NCI-H2227 (cell line): ENCODE results near the gene LHX1.
A peak's percentile ranks its signal among the peaks of the same experiment; 100 is the strongest.

Source experiments
- DNase-seq: peaks from one replicate; lab custom pipeline; 2025; ENCODE audit not compliant: unreplicated experiment; lab: John Stamatoyannopoulos, UW

Gene LHX1

DNA sequence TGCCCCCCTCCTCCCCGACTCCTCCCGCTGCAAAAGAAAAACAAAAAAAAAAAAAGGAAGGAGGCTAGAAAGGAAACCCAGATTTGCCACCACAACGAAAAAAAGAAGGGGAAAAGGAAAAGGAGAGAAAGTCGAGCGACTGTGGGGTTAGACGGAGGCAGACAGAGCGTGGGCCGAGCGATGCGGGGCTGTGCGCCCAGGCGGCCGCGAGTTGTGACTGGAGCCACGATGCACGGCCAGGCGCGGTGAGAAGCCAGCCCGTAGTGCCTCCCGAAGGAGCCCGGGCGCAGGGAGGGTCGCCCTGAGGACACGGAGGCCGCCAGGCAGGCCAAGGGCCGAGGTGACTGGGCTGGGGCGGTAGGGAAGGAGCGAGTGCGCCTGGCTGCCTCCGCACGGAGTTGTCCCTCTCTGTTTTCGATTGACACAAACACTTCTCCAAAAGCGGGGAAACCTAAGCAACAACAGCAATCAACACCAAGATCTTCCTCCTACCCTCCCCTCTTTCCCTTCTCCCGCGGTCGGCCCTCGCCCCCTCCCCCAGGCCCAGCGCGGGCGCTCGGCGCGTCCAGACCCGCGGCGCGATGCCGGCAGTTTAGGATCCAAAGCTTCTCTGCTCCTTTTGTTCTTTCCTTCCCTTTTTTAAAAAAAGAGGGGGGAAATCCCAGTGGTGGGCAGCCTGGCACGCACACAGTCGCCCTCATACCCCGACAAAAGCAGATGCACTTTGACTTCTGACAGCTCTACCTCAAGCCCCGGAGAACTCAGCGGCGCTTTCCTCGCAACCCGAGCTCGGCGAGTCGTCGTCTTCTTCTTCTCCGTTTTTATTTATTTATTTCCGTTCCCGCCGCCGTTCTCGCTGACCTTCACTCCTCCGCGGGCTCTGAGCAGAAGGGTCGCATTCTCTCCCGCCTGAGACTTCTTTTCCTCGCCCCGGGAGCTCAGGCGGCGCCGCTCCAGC lies at the start of gene LHX1:
Gene LHX1, plus strand, starts transcription at position 475 of the 958 bp plus-strand sequence. CDS start 723 bp downstream, outside the sequence.
- DNase-seq = peak; percentile 44

DNA sequence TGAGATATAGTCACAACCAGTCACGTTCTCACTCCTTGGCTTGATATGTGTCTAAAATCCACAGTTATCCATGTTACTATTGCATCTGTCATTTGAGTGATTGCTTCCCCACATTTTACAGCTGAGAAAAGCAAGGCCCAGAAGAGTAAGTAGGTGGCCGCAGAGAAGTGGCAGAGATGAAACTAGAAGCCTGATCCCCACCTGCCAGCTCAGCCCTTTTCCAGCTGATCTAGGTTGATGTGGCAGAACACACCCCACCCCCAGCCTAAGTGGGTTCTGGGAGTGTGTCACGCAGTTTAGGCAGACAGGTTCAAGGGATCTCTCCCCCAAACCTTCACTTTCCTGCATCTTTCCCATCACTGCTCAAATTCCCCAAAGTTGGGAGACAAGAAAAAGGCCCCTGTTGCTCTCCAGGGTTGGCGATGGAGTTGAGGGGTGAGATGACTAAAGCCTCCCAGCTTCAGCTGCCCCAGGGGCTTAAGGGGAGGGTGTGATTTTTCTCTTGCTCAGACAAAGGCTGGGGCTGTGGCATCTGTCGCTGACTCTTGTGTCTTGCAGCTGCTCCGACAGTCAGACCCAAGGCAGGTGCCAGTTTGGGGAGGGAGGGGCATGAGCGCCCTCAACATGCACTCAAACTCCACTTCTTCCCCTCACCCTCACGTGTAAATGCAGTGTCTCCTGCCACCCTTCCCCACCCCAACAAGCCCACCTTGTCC lies 48.9 kb upstream of the LHX1 start:
- no peak for DNase-seq

DNA sequence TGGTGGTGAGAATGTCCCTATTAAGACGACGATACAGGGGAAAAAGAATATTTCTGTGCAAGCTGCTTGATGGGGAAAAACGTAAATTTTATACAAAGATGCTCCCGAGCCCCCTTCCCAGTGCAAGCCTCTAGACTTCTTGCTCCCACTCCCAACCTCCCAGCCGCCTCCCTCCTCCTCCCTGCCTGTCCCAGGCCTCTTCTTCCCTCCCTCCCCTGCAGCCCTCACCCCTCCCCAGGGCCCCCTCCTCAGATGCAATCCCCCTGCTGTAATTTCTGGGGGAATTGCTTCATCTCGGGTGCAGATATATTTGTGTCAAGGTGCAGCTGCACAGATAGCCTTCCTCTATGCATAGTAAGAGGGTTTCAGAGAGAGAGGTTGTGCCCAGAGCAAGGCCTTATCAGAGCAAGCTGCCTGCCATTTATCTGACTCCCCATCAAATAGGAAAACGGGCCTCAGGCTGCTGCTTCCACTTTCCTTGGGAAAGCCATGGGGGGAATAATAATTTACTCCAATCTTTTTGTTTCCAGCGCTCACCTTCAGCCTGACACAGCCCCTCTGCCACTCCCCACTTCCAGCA lies 47.4 kb upstream of the LHX1 start:
- no peak for DNase-seq

DNA sequence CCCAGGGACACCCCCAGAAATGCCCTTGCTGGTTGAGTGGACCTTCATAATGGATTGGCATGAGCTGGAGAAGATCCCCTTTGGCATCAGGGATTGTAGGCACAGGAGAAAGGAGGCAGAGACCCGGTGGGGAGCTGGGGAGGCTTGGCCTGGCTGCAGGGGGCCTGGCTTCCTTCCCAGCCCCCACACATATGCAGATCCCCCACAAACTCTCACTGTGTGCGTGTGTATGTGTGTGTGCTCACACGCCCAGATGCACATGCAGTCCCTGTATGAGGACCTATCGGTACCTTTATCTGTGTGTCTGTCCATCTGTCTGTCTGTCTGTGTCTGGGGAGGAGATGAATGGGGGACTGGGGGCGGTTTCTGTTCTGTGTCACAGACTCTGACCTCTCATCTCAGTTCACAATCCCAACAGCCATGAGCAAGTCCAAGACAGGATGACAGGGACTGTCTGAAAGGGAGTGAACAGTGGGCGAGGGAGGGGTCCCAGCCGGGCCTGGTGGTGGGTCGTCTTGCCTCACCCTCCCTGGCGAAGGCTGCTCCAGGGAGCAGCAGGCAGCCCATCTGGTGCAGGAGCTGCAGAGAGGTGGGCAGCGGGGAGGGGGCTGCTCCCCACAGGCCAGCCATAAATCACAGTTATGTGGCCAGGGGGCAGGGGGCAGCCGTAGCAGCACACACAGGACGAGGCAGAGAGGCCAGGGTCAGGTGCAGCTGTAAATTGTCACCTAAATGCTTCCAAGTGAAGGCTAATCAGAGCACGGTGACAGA lies 46.7 kb upstream of the LHX1 start:
- DNase-seq = no peak

DNA sequence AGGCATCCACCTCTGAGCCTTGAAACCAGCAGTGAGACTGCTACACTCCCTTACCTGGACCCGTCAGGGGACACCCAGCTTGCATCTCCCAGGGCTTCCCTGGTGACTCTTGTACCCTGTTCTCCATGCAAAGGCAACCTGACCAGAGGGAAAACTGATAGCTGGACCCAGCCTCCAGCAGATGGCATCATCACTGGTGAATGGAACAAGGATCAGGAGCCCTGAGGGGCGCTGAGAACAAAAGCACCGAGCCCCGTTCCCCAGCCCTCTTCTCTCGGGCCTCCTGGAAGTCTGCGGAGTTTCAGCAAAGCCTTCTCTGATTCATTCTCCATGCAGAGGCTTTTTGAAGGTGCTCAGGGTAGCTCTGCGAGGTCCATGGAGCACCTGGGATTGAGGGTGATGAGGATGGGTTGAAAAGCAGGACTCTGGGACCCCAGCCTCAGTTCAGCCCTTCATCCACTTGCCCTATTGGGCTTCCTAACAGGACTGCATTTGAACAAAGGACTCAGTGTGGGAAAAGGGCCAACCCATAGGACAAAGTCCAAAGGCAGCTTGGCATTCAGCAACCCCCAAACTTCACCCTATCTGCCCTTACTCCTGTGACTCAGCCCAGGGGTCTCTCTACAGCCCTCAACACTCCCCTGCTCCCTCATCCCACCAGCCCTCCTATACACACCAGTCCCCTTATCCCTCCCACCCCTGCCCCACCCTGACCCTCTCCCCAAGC lies 45.0 kb upstream of the LHX1 start:
- DNase-seq = no peak

DNA sequence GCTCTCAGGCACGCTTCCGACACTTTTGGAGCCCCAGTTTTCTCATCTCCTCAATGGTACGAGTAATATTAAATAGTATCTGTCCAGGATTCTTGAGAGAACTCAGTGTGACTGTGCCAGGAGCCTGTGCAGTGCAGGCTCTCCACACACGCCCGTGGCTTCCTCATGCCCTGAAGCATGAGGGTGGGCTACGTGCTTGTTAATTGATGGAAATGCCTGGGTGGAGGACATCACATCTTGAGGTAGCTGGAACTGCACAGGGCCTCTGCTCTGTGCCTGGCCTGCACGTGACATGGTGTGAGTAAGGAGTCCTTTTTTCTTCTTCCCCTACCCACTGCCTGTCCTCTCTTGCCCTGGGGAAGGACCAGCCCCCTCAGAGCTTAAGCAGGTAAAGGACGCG lies 43.1 kb upstream of the LHX1 start:
- DNase-seq = no peak

DNA sequence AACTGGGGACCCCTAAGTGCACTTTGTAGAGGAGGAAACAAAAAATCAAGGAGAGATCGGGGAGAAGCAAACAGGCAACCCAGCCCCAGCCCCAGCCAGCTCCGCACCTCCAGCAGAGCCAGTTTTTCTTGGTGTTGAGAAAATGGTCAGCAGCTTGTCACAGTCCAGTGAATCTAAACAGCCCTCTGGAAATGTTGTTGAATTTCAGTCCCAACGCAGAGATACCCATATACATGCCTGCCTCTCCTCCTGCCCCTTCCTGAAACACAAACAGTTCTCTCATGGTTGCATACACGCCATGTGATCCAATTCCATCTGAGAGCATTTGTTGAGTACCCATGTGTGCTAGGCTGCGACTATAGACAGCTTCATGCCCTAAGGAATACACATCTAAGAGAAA lies 42.4 kb upstream of the LHX1 start:
- DNase-seq = no peak

DNA sequence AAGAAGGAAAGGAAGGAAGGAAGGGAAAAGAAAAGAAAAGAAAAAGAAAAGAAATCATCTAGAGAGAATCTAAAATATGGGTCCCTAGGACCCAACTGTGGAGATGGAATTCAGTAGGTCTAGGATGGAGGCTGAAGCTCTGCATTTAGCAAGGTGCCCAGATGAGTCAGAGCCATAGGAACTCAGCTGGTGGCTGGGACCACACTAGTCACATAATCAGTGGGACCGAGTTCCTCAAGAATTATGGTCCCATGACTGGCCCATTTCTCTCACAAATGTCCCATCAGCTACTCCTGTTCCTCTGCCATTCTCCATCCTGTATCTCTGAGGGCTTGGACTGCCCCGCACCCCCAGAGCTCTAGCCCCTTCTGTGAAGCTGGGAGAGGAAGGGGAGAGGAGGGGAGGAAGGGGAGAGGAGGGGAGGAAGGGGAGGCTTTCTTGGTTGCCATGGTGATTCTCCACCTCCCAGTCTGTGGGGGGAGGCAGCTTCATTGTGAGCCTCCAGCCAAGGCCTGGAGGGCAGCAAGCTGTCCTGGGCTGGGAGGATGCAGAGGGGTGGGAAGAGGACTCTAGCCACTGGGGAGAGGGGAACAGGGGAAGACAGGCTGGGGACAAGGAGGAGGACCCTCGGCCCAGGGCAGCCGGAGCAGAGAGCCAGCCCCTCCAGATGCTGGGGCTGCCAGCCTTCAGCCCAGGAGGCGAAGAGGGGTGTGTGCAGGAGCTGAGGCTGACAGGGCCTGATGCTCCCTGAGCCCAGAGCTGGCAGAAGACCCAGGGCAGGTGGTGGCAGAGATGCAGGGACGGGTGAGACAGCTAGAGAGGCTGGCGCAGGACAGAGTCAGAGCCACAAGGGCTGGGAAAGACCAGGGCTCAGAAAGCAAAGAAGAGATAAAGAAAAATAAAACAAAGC lies 37.8 kb upstream of the LHX1 start:
- DNase-seq = peak; percentile 15

DNA sequence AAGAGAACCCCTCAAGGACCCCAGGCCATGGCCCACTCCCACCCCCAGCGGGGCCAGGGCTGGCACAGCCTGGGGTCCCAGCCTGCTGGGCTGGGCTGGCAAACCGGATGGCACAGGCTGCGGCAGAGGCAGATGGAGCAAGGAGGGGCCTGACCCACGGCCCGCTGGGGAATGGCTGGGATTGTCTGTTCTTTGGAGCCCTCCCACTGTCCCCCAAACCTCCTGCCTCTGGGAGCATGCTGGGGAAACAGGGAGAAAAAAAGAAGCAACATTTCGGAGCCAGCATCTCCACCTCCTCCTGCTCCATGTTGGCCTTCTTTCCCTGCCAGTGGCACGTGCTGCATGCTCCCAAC lies 37.1 kb upstream of the LHX1 start:
- no peak for DNase-seq

DNA sequence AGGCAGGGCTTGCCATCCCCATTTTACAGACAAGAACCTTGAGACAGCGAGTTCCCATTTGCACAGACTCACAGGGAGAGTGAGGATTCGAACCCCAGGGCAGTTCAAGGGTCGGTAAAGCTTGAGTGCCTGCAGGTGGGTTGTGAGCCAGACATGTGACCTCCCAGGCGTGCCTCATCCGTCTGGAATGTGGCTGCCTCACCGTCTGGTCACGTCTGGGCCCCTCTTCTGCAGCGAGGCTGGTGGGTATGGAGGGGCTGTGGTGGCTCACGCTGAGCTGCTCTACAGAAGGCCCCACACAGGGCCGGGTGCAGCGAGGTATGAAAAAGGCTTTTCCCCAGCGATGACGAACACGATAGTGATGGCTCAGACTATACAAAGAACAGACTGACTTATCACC lies 35.8 kb upstream of the LHX1 start:
- no peak for DNase-seq

DNA sequence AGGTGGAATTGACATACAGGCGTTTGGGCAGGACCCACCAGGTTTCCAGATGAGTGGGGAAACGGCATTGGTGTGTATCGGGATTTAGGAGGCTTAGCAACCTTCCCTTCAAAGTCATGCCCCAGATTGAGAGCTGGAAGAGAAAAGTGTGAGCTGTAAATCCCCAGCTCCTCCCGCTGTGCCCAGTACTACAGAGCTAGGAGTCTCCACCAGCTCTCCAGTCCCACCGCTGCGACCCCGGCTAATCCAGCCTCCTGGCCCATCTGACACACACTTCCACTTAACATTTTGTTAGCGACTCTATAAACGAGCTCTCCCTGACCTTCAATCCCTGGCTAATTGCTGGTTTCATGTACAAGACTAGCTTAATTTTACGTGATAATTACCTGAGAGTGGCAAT lies 29.9 kb upstream of the LHX1 start:
- no peak for DNase-seq

DNA sequence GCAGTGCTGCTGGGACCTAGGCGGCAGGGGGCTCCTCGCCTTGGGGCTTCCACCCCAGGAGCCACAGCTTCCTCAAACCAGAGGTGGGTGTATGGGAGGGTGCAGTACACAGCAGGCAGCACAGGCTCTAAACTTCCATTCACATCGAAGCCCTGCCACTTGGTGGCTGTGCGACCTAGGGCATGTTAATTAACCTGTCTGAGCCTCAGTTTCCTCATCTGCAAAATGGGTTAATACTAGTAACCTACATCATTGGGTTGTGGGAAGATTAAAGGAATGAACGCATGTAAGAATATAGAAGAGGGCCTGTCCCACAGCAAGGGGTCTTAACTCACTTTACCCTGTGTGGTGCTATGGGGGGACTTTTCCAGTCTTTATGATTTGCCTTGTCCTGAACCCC lies 26.8 kb upstream of the LHX1 start:
- DNase-seq = no peak

DNA sequence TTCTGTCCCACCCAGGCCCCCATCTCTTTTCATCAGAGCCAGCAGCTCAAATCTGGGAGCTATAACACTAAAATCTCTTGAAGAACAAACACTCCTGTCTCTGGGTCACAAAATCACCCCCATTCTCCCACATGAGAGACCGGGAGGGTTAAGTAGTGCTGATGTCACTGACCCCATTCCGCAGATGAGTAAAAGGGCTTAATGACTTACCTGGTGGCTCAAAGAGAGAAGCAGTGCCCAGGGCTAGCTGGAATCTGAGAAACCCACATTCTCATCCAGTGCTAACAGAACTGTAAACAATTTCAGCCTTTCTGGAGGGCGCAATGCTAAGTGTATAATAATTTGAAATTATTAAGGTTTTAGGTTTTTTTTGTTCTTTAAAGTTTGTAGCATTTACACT lies 26.3 kb upstream of the LHX1 start:
- no peak for DNase-seq

DNA sequence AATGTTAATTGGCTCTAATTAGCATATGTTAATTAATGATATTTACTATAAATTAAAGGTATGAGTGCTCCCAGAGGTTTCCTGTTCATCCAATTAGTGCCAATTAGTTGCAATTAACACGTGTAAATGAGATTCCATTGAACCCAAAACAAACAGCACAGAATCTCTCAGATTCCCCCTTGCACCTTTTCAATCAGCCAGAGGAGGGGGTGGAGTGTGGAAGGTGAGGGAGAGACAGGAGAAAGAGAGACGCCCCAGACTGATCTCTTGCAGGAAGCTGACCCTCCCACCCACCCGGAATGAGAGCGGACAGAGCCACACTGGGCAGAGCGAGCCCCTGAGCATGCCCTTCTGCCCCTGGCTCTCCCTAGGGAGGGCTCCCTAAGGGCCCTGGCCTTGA lies 24.1 kb upstream of the LHX1 start:
- no peak for DNase-seq

DNA sequence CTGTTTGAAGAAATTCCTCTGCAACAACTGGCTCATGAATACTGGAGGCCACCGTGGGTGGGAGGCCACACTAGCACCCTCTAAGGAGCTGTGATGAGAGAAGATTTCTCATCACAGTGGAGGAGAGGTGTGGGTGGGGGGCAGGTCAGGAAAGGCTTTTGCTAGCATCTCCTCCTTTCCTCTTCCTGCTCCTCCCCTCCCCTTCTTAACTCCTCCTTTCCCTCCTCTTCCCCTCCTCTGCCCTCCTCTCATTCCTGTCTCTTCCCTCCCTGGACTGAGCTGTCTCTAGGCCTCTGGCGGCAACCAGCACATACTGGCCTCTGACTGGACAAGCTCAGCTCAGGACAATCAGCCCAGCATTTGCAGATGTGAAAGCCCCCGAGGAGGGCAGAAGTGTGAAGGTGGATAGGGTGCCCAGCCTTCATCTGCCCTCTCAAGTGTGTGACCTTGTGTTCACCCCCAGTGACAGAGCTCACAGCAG lies 19.0 kb upstream of the LHX1 start:
- no peak for DNase-seq

DNA sequence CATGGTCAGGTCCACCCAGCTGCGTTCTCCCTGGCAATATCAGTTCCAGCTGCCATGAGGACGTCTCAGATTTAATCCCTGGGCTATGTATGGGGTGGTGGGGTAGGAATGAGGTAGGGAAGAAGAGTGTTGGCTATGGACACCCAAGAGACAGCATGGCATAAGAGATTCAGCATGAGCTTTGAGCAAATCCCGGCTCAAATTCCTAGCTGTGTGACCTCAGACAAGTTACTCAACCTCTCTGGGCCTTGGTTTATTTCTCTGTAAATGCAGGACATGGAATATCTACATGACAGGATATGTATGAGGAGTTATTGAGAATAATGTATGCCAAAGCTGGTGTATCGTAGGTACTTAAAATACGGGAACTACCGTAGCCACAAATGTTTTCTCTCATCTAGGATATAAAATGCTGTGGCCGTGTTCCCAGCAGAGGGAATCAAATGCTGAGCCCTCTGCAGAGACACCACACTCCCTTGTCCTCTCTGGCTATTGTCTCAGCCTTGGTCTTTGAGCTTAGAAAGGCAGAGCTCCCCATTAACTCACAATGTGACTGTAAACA lies 17.8 kb upstream of the LHX1 start:
- DNase-seq = no peak

DNA sequence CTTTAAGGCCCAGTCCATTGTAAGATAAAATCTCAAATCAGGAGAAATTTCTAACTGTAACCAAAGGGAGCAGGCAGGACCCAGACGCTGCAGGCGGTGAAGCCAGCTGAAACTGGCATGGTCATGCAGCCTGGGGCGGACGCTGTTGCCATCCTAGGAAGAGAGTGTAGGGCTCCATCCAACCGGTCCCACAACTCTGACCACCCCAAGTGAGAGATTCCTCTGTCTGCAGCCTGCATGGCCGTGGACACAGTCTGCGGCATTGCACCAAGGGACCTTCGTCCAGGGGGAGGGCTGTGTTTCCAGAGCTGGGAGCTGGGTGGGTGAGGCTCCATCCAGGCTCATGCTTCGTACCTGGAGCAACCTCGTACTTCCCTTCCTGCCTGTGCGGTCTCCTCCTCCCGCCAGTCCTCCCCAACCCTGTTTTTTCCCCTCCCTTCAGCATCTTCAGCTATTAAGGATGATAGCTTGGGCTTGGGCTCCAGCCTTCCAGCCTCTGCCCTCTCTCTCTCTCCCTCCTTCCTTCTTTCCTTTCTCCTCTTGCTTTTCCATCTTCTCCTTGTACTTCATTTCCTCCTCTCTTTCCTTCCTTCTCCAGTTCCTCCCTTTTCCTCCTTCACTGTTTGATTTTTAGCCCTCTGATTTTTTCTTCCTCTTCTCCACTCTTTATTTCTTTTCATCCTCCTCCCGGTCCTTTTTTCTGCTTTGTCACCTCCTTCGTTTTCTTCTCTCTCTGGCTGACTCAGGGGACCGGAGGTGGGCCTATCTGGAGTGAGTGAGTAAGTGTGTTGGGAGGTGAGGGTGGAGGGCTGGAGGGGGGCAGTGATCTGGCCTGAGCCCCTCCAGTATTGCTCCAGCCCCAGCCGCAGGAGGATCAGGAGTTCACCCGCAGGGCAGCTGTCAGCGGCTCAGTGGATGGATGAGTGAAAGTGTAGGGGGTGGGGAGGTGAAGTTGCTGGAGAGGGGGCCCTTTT lies 17.0 kb upstream of the LHX1 start:
- no peak for DNase-seq
